Naive B cell (primary cell): ENCODE measurements around the gene AP3S2. TPM values are rescaled to one million over a fixed set of nuclear protein-coding genes. Genes with fewer than 3 reads are reported as not detected.
A peak's percentile ranks its signal among the peaks of the same experiment; 100 is the strongest.
"Not testable (repeated sequence)": the region's sequence is repeated elsewhere in the genome, so short reads cannot be mapped to it uniquely, and the experiment has no call there.

Experiments used
- ATAC-seq, 2 donors: fragments of 150-1000 bp; cut with Tn5 transposase; 2 replicates each; pipeline ENCODE4 v1.10.0; 2021; ENCODE audit warnings: low read depth in 2 of 2, mild to moderate bottlenecking in 2 of 2, moderate library complexity in 2 of 2
- DNase-seq: peaks from one replicate; pipeline ENCODE4 v3.0.0; 2022
- H3K27ac Mint-ChIP-seq, 6 donors: one replicate each; pipeline ENCODE4 v1.8.0; 2020 to 2022; ENCODE audit warnings: mild to moderate bottlenecking in 6 of 6, mixed read lengths in 6 of 6, moderate library complexity in 5 of 6, inconsistent platforms in 2 of 6
- H3K27me3 Mint-ChIP-seq, 3 donors: one replicate each; pipeline ENCODE4 v1.8.0; 2021 to 2022; ENCODE audit warnings: mixed read lengths in 3 of 3, mild to moderate bottlenecking in 1 of 3
- H3K36me3 Mint-ChIP-seq, 2 donors: one replicate each; pipeline ENCODE4 v1.8.0; 2020 to 2022; ENCODE audit warnings: mixed read lengths in 2 of 2, inconsistent platforms in 1 of 2, mild to moderate bottlenecking in 1 of 2
- H3K4me1 Mint-ChIP-seq, 3 donors: one replicate each; pipeline ENCODE4 v1.8.0; 2020 to 2022; ENCODE audit warnings: mixed read lengths in 3 of 3, inconsistent platforms in 1 of 3, mild to moderate bottlenecking in 1 of 3, moderate library complexity in 1 of 3
- H3K4me3 Mint-ChIP-seq, 8 donors: one replicate each; pipeline ENCODE4 v1.8.0; 2020 to 2022; ENCODE audit warnings: mild to moderate bottlenecking in 8 of 8, mixed read lengths in 8 of 8, moderate library complexity in 8 of 8, inconsistent platforms in 2 of 8
- H3K9me3 Mint-ChIP-seq, 7 donors: one replicate each; pipeline ENCODE4 v1.8.0; 2020 to 2022; ENCODE audit warnings: mixed read lengths in 7 of 7, mild to moderate bottlenecking in 5 of 7, inconsistent platforms in 2 of 7, moderate library complexity in 1 of 7
- polyA plus RNA-seq, 6 donors: library from polyadenylated mRNA; unstranded; fragments of 300-500 nt; fragmentation: Illumina TruSeq; gene quantifications; one replicate each; pipeline ENCODE4 v1.2.3, GENCODE V29; 2021; ENCODE audit warnings: low read depth in 6 of 6

The AP3S2 gene
- polyA plus RNA-seq: 10 to 100 TPM; 19.3 to 40.9 (median 35.9) TPM

DNA sequence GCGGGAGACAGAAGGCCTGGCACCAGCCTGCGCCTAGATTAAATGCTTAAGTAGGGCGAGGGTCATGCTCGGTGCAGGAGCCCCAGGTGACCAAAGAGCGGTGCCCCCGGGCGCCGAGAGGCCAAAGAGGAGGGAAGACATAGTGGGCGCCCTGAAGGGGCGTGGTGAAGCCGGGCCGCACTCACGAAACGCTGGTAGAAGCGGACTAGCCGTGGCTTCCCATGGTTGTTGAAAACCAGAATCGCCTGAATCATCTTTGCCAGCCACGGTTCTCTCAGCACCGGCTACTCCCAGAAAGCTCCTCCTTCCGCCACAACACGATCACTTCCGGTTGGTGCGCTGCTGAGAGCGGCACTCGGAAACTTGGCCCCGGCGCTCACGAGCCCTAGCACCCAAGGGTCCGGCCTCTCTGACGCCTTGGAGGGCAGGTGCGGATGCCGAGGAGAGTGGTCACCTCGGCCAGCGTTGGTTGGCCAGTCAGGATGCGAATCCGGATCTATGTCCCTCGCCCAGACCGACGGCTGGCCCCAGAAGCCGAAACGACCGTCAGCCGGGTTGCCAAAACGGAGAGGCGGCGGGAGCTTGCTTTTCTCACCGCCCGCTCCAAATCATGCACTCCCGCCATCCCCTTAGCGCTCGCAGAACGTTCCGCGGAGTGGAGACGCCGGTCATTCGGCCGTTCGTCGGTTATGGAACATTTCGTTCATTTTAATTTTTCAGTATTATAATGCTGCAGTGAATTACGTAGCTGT is at the start of gene AP3S2:
TSS of gene AP3S2 (minus strand) at position 299 of the 752 bp plus-strand sequence. CDS start at position 254, 45 bp downstream.
- DNase-seq (peak; percentile 80), ATAC-seq (peak; percentile 90 to 93)
- peaks cover 6 to 45% (median 8%) of the 10 kb centered on the region in 3 donors for H3K4me1 Mint-ChIP-seq
- H3K27ac Mint-ChIP-seq: peak within 1 kb of the TSS; percentile 88 to 96 (median 94)
- H3K27me3 Mint-ChIP-seq: no peaks in the 10 kb centered on the region
- H3K4me3 Mint-ChIP-seq: peak within 1 kb of the TSS; percentile 93 to 99 (median 98)
- no peaks in the 10 kb centered on the region for H3K36me3 Mint-ChIP-seq
- H3K9me3 Mint-ChIP-seq: no peaks in the 10 kb centered on the region

DNA sequence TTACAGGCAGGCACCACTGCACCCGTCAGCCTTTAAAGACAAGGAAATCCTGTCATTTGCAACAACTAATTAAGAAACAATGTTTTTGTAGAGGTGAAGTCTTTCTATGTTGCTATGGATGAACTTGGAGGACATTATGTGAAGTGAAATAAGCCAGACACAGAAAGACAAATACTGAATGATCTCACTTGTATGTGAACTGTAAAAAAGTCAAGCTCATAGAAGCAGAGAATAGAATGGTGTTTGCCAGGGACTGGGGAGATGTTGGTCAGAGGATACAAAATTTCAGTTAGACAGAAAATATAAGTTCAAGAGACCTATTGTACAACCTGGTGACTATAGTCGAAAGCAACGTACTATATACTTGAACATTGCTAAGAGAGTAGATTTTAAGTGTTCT is 46.1 kb upstream of the AP3S2 start:
- no peak for ATAC-seq
- Mint-ChIP-seq H3K36me3 (peaks cover 4 to 6% of the 10 kb centered on the region in 2 donors), H3K4me1 (peaks cover 5 to 11% (median 7%) of the 10 kb centered on the region in 3 donors), H3K4me3 (no peak overlapping the region), H3K9me3 (peaks cover 0 to 4% (median 0%) of the 10 kb centered on the region in 7 donors), H3K27ac (no peak overlapping the region), H3K27me3 (peaks cover 20 to 22% (median 21%) of the 10 kb centered on the region in 3 donors)
- DNase-seq: no peak

DNA sequence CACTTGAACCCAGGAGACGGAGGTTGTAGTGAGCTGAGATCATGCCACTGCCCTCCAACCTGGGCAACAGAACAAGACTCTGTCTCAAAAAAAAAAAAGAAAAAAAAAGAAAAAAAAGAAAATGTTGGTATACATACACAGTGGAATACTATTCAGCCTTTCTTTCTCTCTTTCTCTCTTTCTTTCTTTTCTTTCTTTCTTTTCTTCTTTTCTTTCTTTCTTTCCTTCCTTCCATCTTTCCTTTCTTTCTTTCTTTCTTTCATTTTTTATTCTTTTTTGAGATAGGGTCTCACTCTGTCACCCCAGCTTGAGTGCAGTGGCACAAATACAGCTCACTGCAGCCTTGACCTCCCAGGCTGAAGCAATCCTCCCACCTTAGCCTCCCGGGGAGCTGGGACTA is 45.6 kb upstream of the AP3S2 start:
- not testable (repeated sequence) for H3K36me3 Mint-ChIP-seq, ATAC-seq, DNase-seq, H3K9me3 Mint-ChIP-seq, H3K4me3 Mint-ChIP-seq
- peaks cover 5 to 11% (median 7%) of the 10 kb centered on the region in 3 donors for H3K4me1 Mint-ChIP-seq
- peak overlapping the region in 1 of 6 donors; percentile 48 for H3K27ac Mint-ChIP-seq
- H3K27me3 Mint-ChIP-seq: peaks cover 20 to 22% (median 21%) of the 10 kb centered on the region in 3 donors

DNA sequence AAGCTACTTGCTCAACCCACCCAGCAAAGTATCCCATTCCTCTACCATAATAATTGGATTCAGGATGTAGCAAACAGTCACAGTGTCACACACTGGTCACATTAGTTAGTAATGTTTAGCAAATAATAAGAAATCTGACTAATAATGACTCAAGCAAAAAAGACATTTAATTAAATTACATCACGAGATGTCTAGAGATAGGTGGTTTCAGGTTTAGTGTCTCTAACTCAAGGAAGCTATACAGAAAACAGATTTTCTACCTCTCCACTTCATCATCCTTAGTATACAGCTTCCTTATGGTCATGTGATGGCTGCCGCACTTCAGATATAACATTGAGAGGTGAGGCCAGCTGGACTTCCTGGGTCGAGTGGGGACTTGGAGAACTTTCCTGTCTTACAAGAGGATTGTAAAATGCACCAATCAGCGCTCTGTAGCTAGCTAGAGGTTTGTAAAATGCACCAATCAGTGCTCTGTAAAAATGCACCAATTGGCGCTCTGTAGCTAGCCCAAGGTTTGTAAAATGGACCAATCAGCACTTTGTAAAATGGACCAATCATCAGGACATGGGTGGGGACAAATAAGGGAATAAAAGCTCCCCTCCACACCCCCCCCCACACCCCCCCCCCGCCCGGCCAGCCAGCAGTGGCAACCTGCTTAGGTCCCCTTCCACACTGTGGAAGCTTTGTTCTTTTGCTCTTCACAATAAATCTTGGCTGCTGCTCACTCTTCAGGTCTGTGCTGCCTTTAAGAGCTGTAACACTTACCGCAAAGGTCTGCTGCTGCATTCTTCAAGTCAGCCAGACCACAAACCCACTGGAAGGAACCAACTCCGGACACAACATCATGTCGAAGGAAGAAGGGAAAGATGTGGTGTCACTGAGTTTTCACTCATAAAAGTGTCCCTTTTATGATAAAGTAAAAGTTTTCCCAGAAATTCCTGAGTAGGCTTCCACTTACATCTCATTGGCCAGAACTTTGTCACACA is 43.9 kb upstream of the AP3S2 start:
- H3K36me3 Mint-ChIP-seq: no peaks in the 10 kb centered on the region
- no peak overlapping the region for H3K4me3 Mint-ChIP-seq

DNA sequence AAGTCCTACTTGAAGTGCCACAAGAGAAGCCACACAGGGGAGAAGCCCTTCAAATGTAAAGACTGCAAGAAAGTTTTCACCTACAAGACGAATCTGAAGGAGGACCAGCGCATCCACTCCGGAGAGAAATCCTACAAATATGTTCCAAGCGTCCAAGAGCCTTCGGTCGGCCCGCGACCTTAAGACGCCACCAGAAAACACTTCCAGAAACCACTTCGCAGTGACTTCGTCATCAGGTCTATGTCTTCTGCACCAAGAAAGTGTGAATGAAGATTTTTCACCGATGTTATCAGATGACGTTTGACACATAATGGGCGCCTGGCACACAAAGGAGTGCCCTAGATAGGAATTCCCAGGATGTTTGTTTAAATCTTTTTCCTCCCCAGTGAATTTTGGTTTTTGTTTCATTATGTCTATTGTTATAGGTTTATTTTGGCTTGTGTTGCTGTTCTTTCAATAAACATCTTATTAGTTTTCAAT is 43.0 kb upstream of the AP3S2 start:
- H3K27me3 Mint-ChIP-seq: peaks cover 20 to 22% (median 21%) of the 10 kb centered on the region in 3 donors
- H3K4me1 Mint-ChIP-seq: peaks cover 5 to 11% (median 7%) of the 10 kb centered on the region in 3 donors
- H3K9me3 Mint-ChIP-seq: peaks cover 0 to 4% (median 0%) of the 10 kb centered on the region in 7 donors
- no peak overlapping the region for H3K27ac Mint-ChIP-seq
- ATAC-seq (no peak), DNase-seq (no peak)
- H3K4me3 Mint-ChIP-seq: peak overlapping the region in 1 of 8 donors; percentile 55
- no peaks in the 10 kb centered on the region for H3K36me3 Mint-ChIP-seq

More for the DNA sequence above, 43.9 kb upstream of the AP3S2 start:
- ATAC-seq: no peak
- H3K9me3 Mint-ChIP-seq: peaks cover 0 to 4% (median 0%) of the 10 kb centered on the region in 7 donors
- peaks cover 5 to 11% (median 7%) of the 10 kb centered on the region in 3 donors for H3K4me1 Mint-ChIP-seq
- DNase-seq: no peak
- H3K27ac Mint-ChIP-seq: no peak overlapping the region
- H3K27me3 Mint-ChIP-seq: peaks cover 20 to 22% (median 21%) of the 10 kb centered on the region in 3 donors

DNA sequence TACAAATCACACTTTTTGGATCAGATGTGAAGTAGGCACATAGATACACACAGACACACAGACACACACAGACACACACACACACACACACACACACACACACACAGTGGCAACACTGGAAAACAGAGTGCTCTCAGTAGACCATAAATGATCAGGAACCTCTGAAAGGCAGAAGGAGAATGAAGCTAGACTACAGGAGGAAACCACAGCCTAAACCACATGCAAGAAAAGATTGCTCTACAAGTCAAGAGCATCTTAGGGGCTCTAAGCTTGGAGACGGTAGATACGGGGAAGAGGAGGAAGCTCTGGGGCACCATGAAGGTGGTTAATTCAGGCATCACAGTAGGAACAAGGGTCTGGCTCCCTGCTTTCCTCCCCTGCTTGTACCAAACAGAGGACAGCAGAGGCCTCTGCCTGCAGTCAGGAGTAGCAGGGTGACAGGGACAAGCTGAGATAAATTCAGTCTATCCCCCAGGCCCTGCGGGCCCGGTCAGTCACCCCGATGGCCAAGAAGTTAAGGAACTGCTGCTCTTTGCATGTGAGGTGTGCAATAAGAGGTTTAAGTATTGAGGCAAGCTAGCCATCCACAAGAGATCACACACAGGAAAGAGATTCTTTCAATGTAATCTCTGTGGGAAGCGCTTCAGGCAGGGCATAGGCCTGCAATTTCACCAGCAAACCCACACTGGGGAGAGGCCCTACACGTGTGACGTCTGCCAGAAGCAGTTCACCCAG is 42.4 kb upstream of the AP3S2 start:
- Mint-ChIP-seq H3K27me3 (peaks cover 20 to 22% (median 21%) of the 10 kb centered on the region in 3 donors), H3K27ac (no peak overlapping the region), H3K4me3 (no peak overlapping the region), H3K36me3 (no peaks in the 10 kb centered on the region), H3K4me1 (peaks cover 5 to 11% (median 7%) of the 10 kb centered on the region in 3 donors), H3K9me3 (peaks cover 0 to 4% (median 0%) of the 10 kb centered on the region in 7 donors)
- no peak for ATAC-seq
- no peak for DNase-seq

DNA sequence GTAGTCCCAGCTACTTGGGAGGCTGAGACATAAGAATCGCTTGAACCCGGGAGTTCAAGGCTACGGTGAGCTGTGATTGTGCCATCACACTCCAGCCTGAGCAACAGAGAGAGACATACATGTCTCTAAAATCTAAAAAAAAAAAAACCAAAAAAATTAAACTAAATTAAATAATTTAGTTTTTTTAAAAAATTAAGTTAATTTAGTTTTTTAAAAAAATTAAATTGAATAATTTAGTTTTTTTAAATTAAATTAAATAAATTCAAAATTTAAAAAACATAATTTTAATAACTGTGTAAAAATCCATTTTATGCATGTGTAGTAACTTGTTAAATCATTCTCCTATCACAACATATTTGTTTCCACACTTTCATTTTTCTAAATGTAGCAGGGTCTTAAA is 39.1 kb upstream of the AP3S2 start:
- ATAC-seq: no peak
- no peaks in the 10 kb centered on the region for H3K36me3 Mint-ChIP-seq
- H3K27me3 Mint-ChIP-seq: peaks cover 7 to 13% (median 11%) of the 10 kb centered on the region in 3 donors
- peak overlapping the region in 1 of 6 donors; percentile 57 for H3K27ac Mint-ChIP-seq
- no peak for DNase-seq
- H3K4me1 Mint-ChIP-seq: peaks cover 5 to 7% (median 5%) of the 10 kb centered on the region in 3 donors
- peaks cover 0 to 2% (median 0%) of the 10 kb centered on the region in 7 donors for H3K9me3 Mint-ChIP-seq
- no peak overlapping the region for H3K4me3 Mint-ChIP-seq

DNA sequence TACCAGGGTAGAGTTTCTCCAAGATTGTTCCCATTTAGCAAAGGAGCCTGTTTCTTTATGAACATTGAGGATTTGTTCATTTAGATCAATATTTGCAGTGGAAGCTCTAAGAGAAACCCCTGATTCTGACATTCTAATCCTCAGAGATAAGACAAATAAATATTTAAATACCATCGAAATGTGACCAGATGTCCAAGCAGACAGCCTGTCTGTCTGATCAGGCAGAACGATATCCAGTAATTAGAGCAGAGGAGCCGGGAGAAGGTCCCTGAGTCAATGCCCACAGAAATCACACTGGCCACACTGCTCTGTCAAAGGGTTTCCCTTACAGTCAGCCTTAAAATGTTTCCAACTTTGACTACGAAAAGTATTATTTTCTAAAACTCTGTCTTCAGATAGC is 34.6 kb upstream of the AP3S2 start:
- no peak overlapping the region for H3K4me3 Mint-ChIP-seq
- H3K4me1 Mint-ChIP-seq: no peaks in the 10 kb centered on the region
- ATAC-seq (no peak), DNase-seq (no peak)
- H3K27me3 Mint-ChIP-seq: no peaks in the 10 kb centered on the region
- H3K27ac Mint-ChIP-seq: no peak overlapping the region
- no peaks in the 10 kb centered on the region for H3K9me3 Mint-ChIP-seq
- no peaks in the 10 kb centered on the region for H3K36me3 Mint-ChIP-seq

DNA sequence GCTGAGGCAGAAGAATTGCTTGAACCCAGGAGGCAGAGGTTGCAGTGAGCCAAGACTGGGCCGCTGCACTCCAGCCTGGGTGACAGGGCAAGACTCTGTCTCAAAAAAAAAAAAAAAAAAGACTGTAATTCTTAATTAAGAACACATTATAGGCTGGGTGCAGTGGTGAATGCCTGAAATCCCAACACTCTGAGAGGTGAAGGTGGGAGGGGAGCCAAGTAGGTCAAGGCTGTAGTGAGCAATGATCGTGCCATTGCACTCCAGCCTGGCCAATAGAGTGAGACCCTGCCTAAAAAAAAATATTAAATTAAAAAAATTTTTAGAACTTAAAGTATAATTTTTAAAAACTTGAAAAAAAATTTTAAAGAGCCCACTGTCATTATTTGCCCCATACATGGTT is 32.4 kb upstream of the AP3S2 start:
- H3K9me3 Mint-ChIP-seq: no peaks in the 10 kb centered on the region

DNA sequence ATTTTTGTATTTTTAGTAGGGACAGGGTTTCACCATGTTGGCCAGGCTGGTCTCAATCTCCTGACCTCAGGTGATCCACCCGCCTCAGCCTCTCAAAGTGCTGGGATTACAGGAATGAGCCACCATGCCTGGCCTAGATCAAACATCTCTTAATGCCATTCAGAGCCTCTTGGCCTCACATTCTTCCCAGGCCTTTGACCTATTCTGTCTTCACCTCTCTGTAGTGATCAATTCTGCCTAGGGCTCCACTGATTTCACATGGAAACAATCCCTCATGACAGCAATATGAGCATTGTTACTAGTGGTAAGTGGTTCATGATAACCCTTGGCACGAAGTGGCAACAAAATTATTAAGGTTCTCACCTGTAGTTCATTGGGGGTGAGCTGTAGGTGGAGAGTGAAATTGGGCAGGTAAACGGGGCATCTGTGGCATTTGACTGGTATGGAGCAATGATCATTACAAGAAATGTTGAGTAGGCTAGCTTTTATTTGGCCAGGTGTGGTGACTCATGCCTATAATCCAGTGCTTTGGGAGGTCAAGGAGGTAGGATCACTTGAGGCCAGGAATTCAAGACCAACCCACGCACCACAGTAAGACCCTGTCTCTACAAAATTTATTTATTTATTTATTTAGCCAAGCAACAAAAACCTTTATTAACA is 23.8 kb upstream of the AP3S2 start:
- Mint-ChIP-seq H3K4me3 (no peak overlapping the region), H3K36me3 (no peaks in the 10 kb centered on the region), H3K4me1 (peaks cover 0 to 9% (median 8%) of the 10 kb centered on the region in 3 donors), H3K9me3 (no peaks in the 10 kb centered on the region), H3K27me3 (peaks cover 20 to 34% (median 23%) of the 10 kb centered on the region in 3 donors), H3K27ac (no peak overlapping the region)
- ATAC-seq (no peak), DNase-seq (no peak)

More for the DNA sequence above, 32.4 kb upstream of the AP3S2 start:
- H3K36me3 Mint-ChIP-seq: no peaks in the 10 kb centered on the region
- ATAC-seq (no peak), DNase-seq (no peak)
- no peaks in the 10 kb centered on the region for H3K27me3 Mint-ChIP-seq
- H3K4me3 Mint-ChIP-seq: no peak overlapping the region
- no peaks in the 10 kb centered on the region for H3K4me1 Mint-ChIP-seq
- no peak overlapping the region for H3K27ac Mint-ChIP-seq

DNA sequence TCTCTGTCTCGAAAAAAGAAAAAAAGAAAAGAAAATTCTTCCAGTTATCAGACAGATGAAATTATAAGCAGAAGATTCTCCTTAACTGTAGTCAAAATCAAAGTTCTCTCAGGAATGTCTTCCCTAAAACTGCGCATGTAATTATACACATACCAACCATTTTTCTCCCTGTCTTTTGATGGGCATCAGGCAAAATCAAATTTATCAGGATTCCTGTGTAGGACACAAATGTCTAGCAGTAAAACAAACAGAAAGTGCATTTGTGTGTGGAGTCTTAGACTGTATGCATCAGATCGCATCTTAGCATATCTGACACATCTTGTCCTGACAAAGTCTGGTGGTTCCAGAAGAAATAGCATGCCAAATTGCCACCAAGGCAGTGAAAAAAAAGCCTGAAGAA is 22.9 kb upstream of the AP3S2 start:
- H3K36me3 Mint-ChIP-seq: no peaks in the 10 kb centered on the region
- H3K9me3 Mint-ChIP-seq: no peaks in the 10 kb centered on the region
- DNase-seq: no peak
- no peak for ATAC-seq
- H3K4me3 Mint-ChIP-seq: no peak overlapping the region
- H3K27ac Mint-ChIP-seq: no peak overlapping the region
- peaks cover 22 to 41% (median 30%) of the 10 kb centered on the region in 3 donors for H3K27me3 Mint-ChIP-seq
- peaks cover 4 to 17% (median 15%) of the 10 kb centered on the region in 3 donors for H3K4me1 Mint-ChIP-seq

DNA sequence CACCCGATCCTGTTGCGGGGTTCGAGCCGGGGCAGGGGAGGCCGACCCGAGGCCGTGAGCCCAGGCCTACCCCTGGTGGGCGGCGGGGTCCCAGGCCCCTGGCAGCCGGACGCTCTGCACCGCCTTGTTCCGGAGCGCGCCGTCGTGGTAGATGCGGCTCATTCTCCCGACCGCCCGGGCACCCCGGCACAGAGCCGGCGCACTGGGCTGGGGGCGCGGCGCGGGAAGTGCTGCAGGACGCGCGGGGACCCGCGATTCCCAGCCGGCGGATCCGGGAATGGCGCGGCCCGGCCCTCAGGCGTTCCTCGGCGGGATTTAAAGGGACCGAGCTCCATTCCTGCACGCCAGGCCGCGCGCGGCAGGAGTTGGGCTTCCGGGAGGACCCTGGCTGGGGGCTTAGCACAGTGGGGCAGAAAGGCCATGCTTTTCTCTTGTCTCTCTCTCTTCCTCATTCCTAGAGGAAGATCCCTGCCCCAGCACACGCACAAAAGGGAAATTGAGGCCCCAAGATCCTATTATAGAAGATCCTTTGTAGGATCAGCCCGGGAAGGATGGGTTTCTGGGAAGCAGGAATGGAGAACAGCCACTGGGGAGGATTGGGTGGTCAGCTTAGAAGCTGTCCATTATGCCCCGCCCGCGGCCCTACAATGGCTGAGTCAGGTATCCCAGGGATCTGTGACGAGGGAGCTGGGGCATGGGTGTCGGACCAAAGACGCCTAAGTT is 19.0 kb upstream of the AP3S2 start, which contains the start of gene ARPIN:
TSS of gene ARPIN (minus strand) at position 279 of the 723 bp plus-strand sequence. CDS start at position 162, 117 bp downstream.
- DNase-seq (no peak), ATAC-seq (peak; percentile 49 to 69)
- peaks cover 4 to 26% (median 21%) of the 10 kb centered on the region in 3 donors for H3K4me1 Mint-ChIP-seq
- H3K27me3 Mint-ChIP-seq: peaks cover 30 to 57% (median 46%) of the 10 kb centered on the region in 3 donors
- H3K27ac Mint-ChIP-seq: peak within 1 kb of the TSS in 2 of 6 donors; percentile 33 to 52
- H3K36me3 Mint-ChIP-seq: no peaks in the 10 kb centered on the region
- no peaks in the 10 kb centered on the region for H3K9me3 Mint-ChIP-seq
- peak within 1 kb of the TSS; percentile 49 to 80 (median 70) for H3K4me3 Mint-ChIP-seq
